ENCODE results near the gene PPFIA1.
"Not testable (repeated sequence)": the region's sequence is repeated elsewhere in the genome, so short reads cannot be mapped to it uniquely, and the experiment has no call there.

Gene PPFIA1

DNA sequence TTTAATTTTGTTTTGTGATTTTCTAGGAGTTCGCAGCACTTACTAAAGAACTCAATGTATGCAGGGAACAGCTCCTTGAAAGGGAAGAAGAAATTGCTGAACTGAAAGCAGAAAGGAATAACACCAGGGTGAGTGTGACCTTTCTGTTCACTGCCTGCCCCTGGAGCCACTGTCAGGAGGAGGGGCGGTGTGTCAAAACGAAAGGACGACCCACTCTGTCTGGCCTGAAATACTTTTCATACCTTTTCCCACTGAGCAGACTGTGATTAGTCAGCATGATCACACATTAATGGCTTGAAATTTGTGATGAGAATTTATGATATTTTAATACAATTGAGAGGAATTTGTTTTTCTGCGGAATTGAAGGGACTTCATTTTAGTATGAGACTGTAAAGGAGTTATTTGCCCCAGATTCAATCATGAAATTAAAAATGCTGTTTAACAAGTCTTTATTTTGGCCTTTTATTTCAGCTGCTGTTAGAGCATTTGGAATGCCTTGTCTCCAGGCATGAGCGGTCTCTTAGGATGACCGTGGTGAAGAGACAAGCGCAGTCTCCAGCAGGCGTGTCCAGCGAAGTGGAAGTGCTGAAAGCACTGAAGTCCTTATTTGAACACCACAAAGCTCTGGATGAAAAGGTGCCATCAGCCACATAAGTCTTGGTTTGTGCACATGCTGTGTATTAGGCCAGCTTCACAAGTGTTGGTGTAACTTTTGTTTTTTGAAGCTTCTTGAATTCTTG, 54.1 kb downstream of the PPFIA1 start:
- no peak for DNase-seq (ENCODE audit: low read depth in 2 of 3, low spot score in 2 of 3)

DNA sequence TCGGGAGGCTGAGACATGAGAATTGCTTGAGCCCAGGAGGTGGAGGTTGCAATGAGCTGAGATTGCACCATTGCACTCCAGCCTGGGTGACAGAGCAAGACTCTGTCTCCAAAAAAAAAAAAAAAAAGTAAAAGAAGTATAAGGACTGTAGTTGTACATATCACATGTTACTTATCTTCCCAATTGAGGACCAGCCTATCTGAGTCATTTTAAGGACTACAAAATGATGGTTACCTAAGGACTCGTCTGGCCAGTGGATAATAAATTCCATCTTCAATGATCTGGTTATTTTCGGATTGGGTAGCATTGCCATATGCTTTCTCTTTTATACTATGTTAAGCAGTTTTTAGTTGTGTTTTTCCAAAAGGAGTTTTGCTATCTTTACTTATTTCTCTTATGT, 55.3 kb downstream of the PPFIA1 start:
- no peak for DNase-seq (ENCODE audit: low read depth in 2 of 3, low spot score in 2 of 3)

DNA sequence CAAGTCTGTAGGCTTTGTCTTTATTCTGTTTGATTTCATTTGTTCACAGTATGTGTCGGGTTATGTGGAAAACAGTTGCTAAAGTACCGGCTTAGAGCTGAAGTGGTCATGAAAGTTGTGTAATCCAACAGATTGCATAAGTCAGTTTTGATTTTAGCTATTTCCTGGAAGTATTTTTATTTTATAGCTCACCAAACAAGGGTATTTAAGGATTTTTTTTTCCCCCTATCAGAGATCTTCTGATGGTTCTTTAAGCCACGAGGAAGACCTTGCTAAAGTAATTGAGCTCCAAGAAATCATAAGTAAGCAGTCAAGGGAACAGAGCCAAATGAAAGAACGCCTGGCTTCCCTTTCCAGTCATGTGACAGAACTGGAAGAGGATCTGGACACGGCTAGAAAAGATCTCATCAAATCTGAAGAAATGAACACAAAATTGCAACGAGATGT, 55.9 kb downstream of the PPFIA1 start:
- DNase-seq (ENCODE audit: low read depth in 2 of 3, low spot score in 2 of 3): no peak

DNA sequence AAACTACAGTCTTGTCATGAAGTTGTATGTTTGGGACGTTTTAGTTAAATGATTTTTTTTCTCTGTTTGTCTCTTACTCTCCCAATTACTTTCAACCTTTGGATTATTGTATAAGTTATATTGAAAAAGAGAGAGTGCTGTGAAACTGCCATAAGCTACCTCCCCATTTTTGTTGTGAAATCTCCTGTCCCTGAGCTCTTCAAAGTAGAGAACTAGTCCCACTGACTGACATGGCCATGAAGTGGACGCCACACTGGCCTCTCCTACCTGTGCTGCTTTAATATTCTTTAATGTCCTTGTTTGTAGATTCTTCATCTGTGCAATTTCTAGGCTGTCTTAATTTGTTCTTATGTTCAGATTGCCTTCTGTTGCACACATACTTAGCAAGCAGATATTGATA, 56.3 kb downstream of the PPFIA1 start:
- no peak for DNase-seq (ENCODE audit: low read depth in 2 of 3, low spot score in 2 of 3)

DNA sequence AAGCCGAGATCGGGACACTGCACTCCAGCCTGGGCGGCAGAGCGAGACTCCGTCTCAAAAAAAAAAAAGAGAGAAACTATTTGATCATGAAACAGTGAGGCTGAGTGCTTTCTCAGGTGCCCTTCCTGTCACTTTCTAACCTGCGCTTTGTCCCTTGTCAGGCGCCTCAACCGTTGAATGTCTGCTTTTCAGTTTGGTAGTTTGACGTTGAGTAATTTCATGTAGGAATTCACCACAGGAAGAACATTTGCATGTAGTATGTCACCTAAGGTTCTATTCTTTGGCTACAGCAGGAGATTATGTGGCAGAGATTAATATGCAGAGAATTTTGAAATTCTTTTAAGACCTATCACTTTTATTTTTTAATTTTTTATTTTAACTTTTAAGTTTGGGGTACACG, 57.2 kb downstream of the PPFIA1 start:
- no peak for DNase-seq (ENCODE audit: low read depth in 2 of 3, low spot score in 2 of 3)

DNA sequence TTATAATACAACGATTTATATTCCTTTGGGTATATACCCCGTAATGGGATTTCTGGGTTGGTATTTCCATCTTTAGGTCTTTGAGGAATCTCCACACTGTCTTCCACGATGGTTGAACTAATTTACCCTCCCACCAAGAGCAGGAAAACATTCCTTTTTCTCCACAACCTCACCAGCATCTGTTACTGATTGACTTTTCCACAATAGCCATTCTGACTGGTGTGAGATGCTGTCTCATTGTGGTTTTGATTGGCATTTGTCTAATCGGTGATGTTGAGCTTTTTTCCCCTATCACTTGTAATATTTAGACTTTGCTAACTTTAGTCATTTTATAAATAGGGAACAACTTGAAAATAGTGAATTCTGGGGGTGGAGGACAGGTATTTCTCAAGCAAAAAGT, 58.1 kb downstream of the PPFIA1 start:
- DNase-seq (ENCODE audit: low read depth in 2 of 3, low spot score in 2 of 3): no peak

DNA sequence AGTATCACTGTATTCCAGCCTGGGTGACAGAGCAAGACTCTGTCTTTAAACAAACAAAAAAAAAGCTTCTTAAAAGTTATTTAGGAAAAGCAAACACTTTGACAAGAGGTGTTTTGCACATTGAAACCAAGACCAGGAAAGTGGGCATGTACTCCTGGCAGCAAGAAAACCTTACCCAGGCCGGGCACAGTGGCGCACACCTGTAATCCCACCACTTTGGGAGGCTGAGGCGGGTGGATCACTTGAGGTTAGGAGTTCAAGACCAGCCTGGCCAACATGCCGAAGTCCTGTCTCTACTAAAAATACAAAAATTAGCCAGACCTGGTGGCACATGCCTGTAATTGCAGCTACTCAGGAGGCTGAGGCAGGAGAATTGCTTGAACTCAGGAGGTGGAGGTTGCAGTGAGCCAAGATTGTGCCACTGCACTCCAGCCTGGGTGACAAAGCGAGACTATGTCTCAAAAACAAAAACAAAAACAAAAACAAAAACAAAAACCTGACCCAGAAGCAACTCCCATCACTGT, 60.9 kb downstream of the PPFIA1 start:
- DNase-seq (ENCODE audit: low read depth in 2 of 3, low spot score in 2 of 3): not testable (repeated sequence)

DNA sequence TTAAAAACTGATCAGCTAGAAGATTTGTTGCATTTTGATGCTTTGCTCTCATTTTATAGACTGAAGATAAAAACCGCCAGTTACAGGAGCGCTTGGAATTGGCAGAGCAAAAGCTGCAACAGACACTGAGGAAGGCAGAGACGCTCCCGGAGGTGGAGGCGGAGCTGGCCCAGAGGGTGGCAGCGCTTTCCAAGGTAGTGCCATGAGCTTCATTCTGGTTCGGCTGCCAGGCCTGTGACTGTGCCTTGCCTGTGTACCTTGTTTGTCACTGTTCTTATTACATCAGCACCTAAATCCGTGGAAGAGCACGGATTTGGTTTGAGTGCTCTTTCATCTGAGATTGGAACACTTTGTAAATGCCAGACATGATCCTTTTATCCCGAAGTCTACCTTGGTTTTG, 61.4 kb downstream of the PPFIA1 start:
- no peak for DNase-seq (ENCODE audit: low read depth in 2 of 3, low spot score in 2 of 3)

DNA sequence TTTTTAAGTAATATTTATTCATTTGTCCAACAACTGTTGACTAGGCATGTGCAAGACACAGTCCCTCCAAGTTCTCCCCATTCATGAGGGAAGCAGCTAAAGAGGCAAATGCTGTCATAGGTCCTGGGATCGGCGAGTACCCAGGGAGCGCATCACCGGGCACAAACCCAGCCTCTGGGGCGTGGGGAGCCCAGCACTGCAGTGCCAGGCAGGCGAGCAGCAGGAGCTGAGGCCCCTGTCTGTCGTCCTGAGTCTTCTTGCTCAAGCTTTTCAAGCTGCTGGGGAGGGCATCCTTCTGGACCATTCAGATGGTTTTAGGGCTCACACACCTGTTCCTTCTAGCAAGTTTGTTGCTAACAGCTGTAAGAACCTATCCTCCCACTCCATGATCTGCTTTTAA, 62.1 kb downstream of the PPFIA1 start:
- no peak for DNase-seq (ENCODE audit: low read depth in 2 of 3, low spot score in 2 of 3)

DNA sequence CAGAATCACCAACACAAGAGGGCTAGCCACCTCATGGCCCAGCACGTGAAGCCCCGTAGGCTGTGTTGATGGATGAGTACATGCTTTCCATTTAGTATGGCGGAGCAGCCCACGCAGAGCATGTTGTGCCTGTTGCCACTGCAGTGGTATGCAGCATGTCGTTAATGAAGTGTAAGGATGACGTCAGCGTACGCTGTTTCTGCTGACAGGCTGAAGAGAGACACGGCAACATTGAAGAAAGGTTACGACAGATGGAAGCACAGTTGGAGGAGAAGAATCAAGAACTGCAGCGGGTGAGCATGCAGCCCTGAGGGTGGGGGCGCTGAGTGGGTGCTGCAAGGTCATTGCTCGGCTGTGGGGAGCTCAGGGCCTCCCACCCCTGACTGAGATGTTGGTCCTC, 62.8 kb downstream of the PPFIA1 start:
- DNase-seq (ENCODE audit: low read depth in 2 of 3, low spot score in 2 of 3): no peak

DNA sequence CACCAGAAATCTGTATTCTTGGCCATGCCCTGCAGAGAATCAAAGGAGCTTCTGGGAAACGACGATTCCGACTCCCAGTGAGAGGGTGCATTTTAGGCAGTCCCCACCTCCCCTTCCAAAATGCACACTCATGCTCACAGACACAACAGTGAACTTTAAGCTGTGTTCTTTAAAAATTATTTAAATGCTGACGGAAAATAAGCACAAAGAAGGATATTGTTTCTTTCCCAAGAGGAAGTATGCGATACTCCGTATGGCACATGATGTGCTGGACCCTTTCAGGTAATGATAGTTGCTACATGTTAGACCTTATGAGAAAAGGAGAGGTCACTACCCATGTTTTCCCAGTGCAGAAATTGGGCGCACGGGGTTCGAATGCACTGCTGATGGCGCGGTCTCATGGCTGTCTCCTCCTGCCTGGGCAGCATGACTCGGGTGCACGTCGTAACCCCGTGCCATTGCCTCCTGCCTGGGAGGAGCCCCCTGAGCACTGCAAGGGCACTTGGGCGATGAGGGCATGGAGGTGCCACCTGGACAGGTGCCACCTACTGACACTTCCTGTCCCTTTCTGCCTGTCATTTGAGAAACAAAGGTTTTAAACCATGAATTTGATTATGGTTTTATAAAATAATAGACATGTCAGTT, 64.0 kb downstream of the PPFIA1 start:
- no peak for DNase-seq (ENCODE audit: low read depth in 2 of 3, low spot score in 2 of 3)

DNA sequence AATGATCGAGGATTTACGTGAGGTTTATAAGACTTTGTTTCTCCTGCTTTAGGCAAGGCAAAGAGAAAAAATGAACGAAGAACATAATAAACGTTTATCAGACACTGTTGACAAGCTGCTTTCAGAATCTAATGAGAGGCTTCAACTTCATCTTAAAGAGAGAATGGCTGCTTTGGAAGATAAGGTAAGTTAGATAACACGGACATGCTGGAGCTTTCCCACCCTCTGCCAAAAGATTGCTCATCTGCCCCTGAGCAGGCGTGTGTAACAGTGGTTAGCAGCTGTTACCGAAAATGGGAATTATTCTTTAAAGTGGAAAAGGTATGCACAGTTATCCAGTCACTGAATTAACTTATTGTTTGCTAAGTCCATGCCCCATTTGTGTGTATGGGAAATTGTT, 65.0 kb downstream of the PPFIA1 start:
- no peak for DNase-seq (ENCODE audit: low read depth in 2 of 3, low spot score in 2 of 3)

DNA sequence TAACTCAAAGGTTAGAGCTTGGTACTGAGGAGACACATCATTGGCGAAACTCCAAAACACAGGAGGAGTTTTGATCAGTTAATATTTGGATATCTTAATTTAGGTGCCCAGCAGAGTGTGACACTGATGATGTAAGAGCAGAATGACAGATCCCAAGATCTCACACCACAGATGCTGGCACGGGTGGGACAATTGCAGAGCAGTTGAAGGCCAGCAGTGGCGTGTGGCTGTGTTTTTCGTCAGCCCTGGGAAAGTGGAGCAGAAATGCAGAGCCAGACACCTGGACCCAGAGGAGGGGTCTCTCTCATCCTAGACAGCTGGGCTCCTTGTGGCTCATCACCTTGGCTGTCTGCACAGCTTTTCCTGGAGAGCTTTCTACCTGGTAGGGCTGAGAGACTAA, 68.1 kb downstream of the PPFIA1 start:
- DNase-seq (ENCODE audit: low read depth in 2 of 3, low spot score in 2 of 3): no peak

DNA sequence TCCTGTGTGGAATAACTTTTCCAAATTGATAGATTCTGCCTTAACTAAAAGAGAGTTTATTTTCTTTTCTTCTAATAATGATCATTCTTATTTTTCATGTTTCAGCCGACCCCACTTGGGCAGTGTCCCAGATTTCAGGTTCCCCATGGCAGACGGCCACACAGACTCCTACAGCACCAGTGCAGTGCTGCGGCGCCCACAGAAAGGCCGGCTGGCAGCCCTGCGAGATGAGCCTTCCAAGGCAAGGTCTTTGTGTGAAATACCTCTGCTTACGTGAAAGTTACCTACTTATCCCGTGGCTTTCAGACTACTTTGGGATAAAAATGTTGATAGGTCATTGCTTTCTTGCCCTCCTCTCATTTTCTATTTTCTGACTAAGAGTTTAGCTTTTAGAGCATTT, 68.6 kb downstream of the PPFIA1 start:
- DNase-seq (ENCODE audit: low read depth in 2 of 3, low spot score in 2 of 3): no peak

DNA sequence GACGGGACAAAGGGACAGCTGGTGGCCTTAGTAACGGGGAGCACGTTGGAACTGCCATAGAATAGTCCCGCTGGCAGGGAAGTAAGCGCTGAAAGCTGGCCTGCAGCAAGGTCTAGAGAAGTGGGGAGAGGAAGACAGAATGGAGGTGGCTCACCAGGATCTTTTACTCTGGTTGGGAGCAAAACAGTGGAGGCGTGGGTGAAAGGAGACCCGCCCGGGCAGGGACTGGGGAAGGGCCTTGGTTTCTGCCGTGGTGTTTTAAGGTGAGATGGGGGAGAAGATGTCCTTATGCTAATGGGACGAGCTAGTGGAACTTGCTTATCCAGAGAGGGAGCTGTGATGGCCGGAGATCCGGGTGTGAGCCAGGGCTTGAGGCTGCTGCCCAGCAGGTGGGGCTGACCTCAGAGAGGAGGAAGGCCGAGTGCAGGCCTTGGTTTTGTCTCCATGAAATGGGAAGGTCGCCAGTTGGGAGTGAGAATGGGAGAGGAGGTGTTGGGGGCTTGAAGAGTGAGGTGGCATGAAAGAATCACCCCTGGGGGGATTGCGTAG, 71.5 kb downstream of the PPFIA1 start:
- DNase-seq (ENCODE audit: low read depth in 2 of 3, low spot score in 2 of 3): no peak

DNA sequence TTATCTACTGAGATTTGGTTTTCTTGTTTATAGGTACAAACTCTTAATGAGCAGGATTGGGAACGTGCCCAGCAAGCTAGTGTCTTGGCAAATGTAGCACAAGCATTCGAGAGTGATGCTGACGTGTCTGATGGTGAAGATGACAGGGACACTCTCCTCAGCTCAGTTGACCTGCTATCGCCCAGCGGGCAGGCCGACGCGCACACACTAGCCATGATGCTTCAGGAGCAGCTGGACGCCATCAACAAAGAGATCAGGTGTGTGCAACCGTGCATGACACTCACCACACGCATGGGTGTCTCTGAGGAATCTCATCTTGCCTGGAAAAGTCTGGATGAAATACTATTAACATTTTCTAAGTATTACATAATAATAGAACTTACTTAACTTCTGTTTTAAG, 73.1 kb downstream of the PPFIA1 start:
- DNase-seq (ENCODE audit: low read depth in 2 of 3, low spot score in 2 of 3): no peak

DNA sequence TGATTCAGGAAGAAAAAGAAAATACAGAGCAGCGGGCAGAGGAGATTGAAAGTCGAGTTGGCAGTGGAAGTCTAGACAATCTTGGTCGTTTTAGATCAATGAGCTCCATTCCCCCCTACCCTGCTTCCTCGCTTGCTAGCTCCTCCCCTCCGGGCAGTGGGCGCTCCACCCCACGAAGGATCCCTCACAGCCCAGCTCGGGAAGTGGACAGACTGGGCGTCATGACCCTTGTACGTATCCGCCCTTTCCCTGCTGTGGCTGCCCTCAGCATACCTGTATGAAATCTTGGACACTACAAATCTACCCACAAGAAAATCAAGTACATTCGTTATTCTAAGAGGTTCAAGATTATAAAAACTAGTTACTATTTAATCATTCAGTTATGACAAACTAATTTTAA, 77.7 kb downstream of the PPFIA1 start:
- no peak for DNase-seq (ENCODE audit: low read depth in 2 of 3, low spot score in 2 of 3)

DNA sequence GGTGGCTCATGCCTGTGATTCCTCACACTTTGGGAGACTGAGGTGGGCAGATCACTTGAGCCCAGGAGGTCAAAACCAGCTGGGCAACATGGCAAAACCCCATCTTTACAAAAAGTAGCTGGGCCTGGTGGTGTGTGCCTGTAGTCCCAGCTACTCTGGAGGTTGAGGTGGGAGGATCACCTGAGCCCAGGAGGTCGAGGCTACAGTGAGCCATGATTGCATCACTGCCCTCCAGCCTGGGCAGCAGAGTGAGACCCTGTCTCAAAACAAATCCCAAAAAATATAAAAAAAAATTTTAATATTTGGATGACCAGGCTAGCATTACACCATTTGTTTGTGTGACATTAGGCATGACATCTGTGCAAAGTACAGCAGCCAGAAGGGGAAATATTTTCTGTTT, 78.1 kb downstream of the PPFIA1 start:
- no peak for DNase-seq (ENCODE audit: low read depth in 2 of 3, low spot score in 2 of 3)

DNA sequence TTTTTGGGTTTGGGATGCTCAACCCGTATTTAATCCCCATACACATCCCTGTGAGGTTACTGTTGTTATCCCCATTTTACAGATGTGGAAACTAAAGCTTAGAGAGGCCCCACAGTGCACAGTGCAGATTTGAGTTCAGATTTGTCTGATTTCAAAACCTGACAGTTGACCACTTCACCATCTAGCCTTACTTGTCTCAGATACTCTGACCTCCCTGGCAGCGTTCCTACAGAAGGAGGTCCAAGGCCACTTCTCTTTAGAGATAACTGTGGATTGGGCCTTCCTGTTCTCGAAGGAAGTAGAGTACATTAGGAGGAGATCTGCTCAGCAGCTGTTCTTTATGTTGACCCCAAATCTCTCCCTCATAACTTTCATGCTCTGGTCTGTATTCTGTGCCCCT, 81.2 kb downstream of the PPFIA1 start:
- no peak for DNase-seq (ENCODE audit: low read depth in 2 of 3, low spot score in 2 of 3)

DNA sequence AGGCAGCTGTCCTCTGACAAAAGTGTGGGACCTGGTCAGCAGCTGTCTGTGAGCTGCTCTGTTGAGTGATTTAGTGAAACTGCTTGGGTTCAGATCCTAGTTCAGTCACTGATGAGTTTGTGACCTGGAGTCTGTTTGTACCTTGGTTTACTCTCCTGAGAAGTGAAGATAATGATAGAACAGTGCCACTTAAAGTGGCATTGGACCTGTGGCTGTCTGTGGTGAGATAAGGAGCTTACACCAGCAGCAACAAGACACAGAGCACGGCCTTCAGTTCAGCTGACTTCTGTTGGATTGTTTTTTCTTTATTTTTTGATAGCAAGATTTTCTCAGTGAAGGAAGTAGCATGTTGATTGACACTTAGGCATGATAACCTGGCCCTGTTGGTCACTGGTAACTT, 81.6 kb downstream of the PPFIA1 start:
- DNase-seq (ENCODE audit: low read depth in 2 of 3, low spot score in 2 of 3): no peak

DNA sequence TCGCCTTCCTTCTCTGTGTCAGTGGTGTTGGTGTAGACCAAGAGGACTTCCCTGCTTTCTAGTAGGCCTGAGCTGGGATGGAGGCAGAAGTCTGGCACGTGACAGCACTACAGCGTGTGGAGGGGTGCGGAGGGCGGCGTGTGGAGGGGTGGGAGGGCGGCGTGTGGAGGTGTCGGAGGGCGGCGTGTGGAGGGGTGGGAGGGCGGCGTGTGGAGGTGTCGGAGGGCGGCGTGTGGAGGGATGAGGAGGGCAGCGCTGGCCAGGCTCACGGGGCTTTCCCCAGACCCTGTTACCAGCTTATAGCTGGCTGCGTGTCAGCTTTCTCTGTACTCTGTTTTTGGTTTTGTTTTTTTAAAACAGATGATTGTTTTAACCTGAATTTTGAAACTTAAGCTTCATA, 82.1 kb downstream of the PPFIA1 start:
- DNase-seq (ENCODE audit: low read depth in 2 of 3, low spot score in 2 of 3): no peak

DNA sequence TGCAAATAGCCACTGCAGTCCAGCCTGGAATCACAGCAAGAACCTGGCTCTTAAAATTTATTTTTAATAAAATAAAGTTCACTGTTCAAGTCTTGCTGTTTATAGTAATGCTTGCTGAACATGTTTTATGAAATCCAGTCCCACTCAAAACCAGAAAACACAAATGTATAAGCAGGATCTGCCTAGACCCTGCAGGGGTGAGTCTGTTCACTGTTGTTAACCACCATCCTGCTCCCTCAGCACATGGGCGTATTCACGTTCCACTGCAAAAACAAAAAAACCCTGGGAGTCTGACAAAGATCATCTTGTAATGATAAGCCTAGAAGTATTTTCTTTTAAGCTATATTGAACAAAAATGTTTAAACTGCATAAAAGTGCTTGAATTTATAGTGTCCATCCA, 82.8 kb downstream of the PPFIA1 start:
- no peak for DNase-seq (ENCODE audit: low read depth in 2 of 3, low spot score in 2 of 3)
